Fibroblast of lung (primary cell): ENCODE results near the gene DOLPP1. TPM values are rescaled to one million over a fixed set of nuclear protein-coding genes. Genes with fewer than 3 reads are reported as not detected.

Experiments used
- DNase-seq, 2 donors: peaks; one replicate each; pipeline versions ENCODE4 v3.0.0 to v3.0.0-alpha.2; 2010; ENCODE audit warnings: low read depth in 2 of 2
- H2AFZ ChIP-seq: 2 replicates; pipeline ENCODE4 v1.5.1; 2012; ENCODE audit warnings: low read length, control low read depth, inconsistent platforms
- H3K27ac ChIP-seq: 2 replicates; pipeline ENCODE4 v1.5.1; 2011; ENCODE audit warnings: low read length, control low read depth; ENCODE audit not compliant: insufficient read depth
- H3K27me3 ChIP-seq: 2 replicates; pipeline ENCODE4 v1.5.1; 2011; ENCODE audit warnings: mild to moderate bottlenecking, low read length; ENCODE audit not compliant: control insufficient read depth, insufficient read depth
- H3K36me3 ChIP-seq: 2 replicates; pipeline ENCODE4 v1.5.1; 2011; ENCODE audit warnings: low read length; ENCODE audit not compliant: control insufficient read depth, insufficient read depth
- H3K4me1 ChIP-seq: 2 replicates; pipeline ENCODE4 v1.5.1; 2011; ENCODE audit warnings: low read length; ENCODE audit not compliant: control insufficient read depth, insufficient read depth; ENCODE audit errors: extremely low read depth
- H3K4me2 ChIP-seq: 2 replicates; pipeline ENCODE4 v1.5.1; 2011; ENCODE audit warnings: low read length, control low read depth; ENCODE audit not compliant: insufficient read depth; ENCODE audit errors: extremely low read depth
- H3K4me3 ChIP-seq, 4 experiments: fragments of 200-600 bp in 1 of 4; sonication (generic) in 1 of 4; replicated peaks in 1 of 4; 2 replicates each; pipeline ENCODE4 v1.5.1; 2011 to 2016; ENCODE audit warnings: low read length in 4 of 4, low read depth in 3 of 4, mild to moderate bottlenecking in 3 of 4, control low read depth in 2 of 4, inconsistent platforms in 1 of 4, mixed read lengths in 1 of 4; ENCODE audit not compliant: insufficient read depth in 1 of 4; ENCODE audit errors: control extremely low read depth in 1 of 4
- H3K79me2 ChIP-seq: 2 replicates; pipeline ENCODE4 v1.5.1; 2012; ENCODE audit warnings: mild to moderate bottlenecking, low read length, inconsistent platforms; ENCODE audit not compliant: control insufficient read depth, insufficient read depth
- H3K9ac ChIP-seq: 2 replicates; pipeline ENCODE4 v1.5.1; 2011; ENCODE audit warnings: mild to moderate bottlenecking, low read length, control low read depth; ENCODE audit not compliant: insufficient read depth
- H3K9me3 ChIP-seq: 2 replicates; pipeline ENCODE4 v1.5.1; 2012; ENCODE audit warnings: low read depth, low read length; ENCODE audit not compliant: control insufficient read depth, insufficient read depth
- H4K20me1 ChIP-seq: 2 replicates; pipeline ENCODE4 v1.5.1; 2011; ENCODE audit warnings: low read length; ENCODE audit not compliant: control insufficient read depth, insufficient read depth; ENCODE audit errors: extremely low read depth
- CTCF ChIP-seq, 2 donors: IDR thresholded peaks in 1 of 2; conservative IDR thresholded peaks in 1 of 2; 1 replicate in 1 of 2; 2 replicates in 1 of 2; pipeline ENCODE4 v1.5.1; 2011 to 2012; ENCODE audit warnings: low read length in 2 of 2, control low read depth in 1 of 2, inconsistent platforms in 1 of 2, low read depth in 1 of 2, mild to moderate bottlenecking in 1 of 2
- EZH2 ChIP-seq: IDR thresholded peaks from 2 replicates; pipeline ENCODE4 v1.5.1; 2012; ENCODE audit warnings: low read length, control low read depth, mild to moderate bottlenecking; ENCODE audit errors: missing control alignments
- polyA plus RNA-seq, 2 donors: library from polyadenylated mRNA; depleted of rRNA in 1 of 2; stranded (reverse) in 1 of 2; unstranded in 1 of 2; fragments of >200 nt; gene quantifications; 2 replicates each; pipeline ENCODE4 v1.2.1, GENCODE V29; 2011 to 2012; ENCODE audit warnings: missing spikeins in 1 of 2
- total RNA-seq: library from RNA; depleted of rRNA; stranded (reverse); fragments of >200 nt; gene quantifications from 2 replicates; pipeline ENCODE4 v1.2.1, GENCODE V29; 2014

The DOLPP1 gene
- total and polyA plus RNA-seq, 2 donors (not counting 1 experiment from before 2014, with no cell fraction given): 7.4 to 9.7 TPM

GRCh38 chr9:129108805-129109536, 28.1 kb downstream of the DOLPP1 start:
- no peaks in the 10 kb centered on the region for H3K27me3 ChIP-seq
- no peak for DNase-seq
- no peaks in the 10 kb centered on the region for H4K20me1 ChIP-seq
- H3K4me1 ChIP-seq: peaks cover 4% of the 10 kb centered on the region
- peak overlapping the region in 2 of 4 experiments; percentile 12 to 90 for H3K4me3 ChIP-seq
- peak overlapping the region; percentile 62 for H3K4me2 ChIP-seq
- no peak overlapping the region for H3K27ac ChIP-seq
- TF ChIP-seq CTCF (conservative IDR thresholded peaks at IDR 0.05 in 1 of 2, IDR thresholded peaks at IDR 0.05 in 1 of 2; ENCODE audit: low read depth in 1 of 2, low read length in 2 of 2): no peak
- no peak for TF ChIP-seq EZH2
- no peaks in the 10 kb centered on the region for H3K9me3 ChIP-seq
- peaks cover 4% of the 10 kb centered on the region for H3K36me3 ChIP-seq
- H3K79me2 ChIP-seq: peaks cover 18% of the 10 kb centered on the region
- H3K9ac ChIP-seq: no peak overlapping the region
- H2AFZ ChIP-seq: no peak overlapping the region

GRCh38 chr9:129109537-129109903, 28.6 kb downstream of the DOLPP1 start:
- H2AFZ ChIP-seq: no peak overlapping the region
- H3K4me3 ChIP-seq: peak overlapping the region in 3 of 4 experiments; percentile 12 to 90 (median 65)
- H3K27me3 ChIP-seq: no peaks in the 10 kb centered on the region
- no peak for TF ChIP-seq EZH2
- no peak for TF ChIP-seq CTCF (conservative IDR thresholded peaks at IDR 0.05 in 1 of 2, IDR thresholded peaks at IDR 0.05 in 1 of 2; ENCODE audit: low read depth in 1 of 2, low read length in 2 of 2)
- peaks cover 18% of the 10 kb centered on the region for H3K79me2 ChIP-seq
- no peaks in the 10 kb centered on the region for H3K9me3 ChIP-seq
- no peak overlapping the region for H3K27ac ChIP-seq
- no peak overlapping the region for H3K9ac ChIP-seq
- peak overlapping the region; percentile 62 for H3K4me2 ChIP-seq
- H4K20me1 ChIP-seq: no peaks in the 10 kb centered on the region
- peaks cover 4% of the 10 kb centered on the region for H3K36me3 ChIP-seq
- peak in 1 of 2 donors; percentile 6 for DNase-seq
- peaks cover 4% of the 10 kb centered on the region for H3K4me1 ChIP-seq

GRCh38 chr9:129109952-129110739, 29.2 kb downstream of the DOLPP1 start:
- peaks cover 4% of the 10 kb centered on the region for H3K4me1 ChIP-seq
- peaks cover 21% of the 10 kb centered on the region for H3K79me2 ChIP-seq
- peaks cover 4% of the 10 kb centered on the region for H3K36me3 ChIP-seq
- peak overlapping the region; percentile 65 to 90 (median 80) for H3K4me3 ChIP-seq
- DNase-seq: peak in 1 of 2 donors; percentile 12
- peak overlapping the region; percentile 73 for H2AFZ ChIP-seq
- H3K4me2 ChIP-seq: peak overlapping the region; percentile 20
- no peaks in the 10 kb centered on the region for H3K27me3 ChIP-seq
- H3K9me3 ChIP-seq: no peaks in the 10 kb centered on the region
- peak overlapping the region; percentile 81 for H3K9ac ChIP-seq
- TF ChIP-seq EZH2: no peak
- no peak for TF ChIP-seq CTCF (conservative IDR thresholded peaks at IDR 0.05 in 1 of 2, IDR thresholded peaks at IDR 0.05 in 1 of 2; ENCODE audit: low read depth in 1 of 2, low read length in 2 of 2)
- peak overlapping the region; percentile 67 for H3K27ac ChIP-seq
- H4K20me1 ChIP-seq: no peaks in the 10 kb centered on the region
